Activated T-helper 1 cell treated with anti-CD3 and anti-CD28 coated beads, Interleukin-12 subunit alpha, Interleukin-12 subunit beta, Interleukin-2, Interleukin-4 antibody, amounts not matched to agents 30 ng/mL and 10 ng/mL and 1 ng/mL, durations not matched to agents 14 hours and 24 hours and 36 hours (primary cell): Measurements from ENCODE around the gene MT1H. TPM values are rescaled to one million over a fixed set of nuclear protein-coding genes. Genes with fewer than 3 reads are reported as not detected.

Experiments
- DNase-seq: peaks from one replicate; pipeline ENCODE4 v3.0.0; 2021; ENCODE audit warnings: low spot score
- H3K27ac Mint-ChIP-seq: one replicate; pipeline ENCODE4 v1.8.0; 2021; ENCODE audit warnings: mild to moderate bottlenecking, mixed read lengths
- H3K27me3 Mint-ChIP-seq: one replicate; pipeline ENCODE4 v1.8.0; 2022; ENCODE audit warnings: mild to moderate bottlenecking, moderate library complexity, mixed read lengths; ENCODE audit not compliant: insufficient read depth
- H3K36me3 Mint-ChIP-seq: one replicate; pipeline ENCODE4 v1.8.0; 2021; ENCODE audit warnings: low read depth, mixed read lengths
- H3K4me1 Mint-ChIP-seq: one replicate; pipeline ENCODE4 v1.8.0; 2021; ENCODE audit warnings: low read depth, mixed read lengths
- H3K4me3 Mint-ChIP-seq: one replicate; pipeline ENCODE4 v1.8.0; 2021; ENCODE audit warnings: mild to moderate bottlenecking, moderate library complexity, mixed read lengths
- H3K9me3 Mint-ChIP-seq: one replicate; pipeline ENCODE4 v1.8.0; 2021; ENCODE audit warnings: mixed read lengths
- intact Hi-C: fragments of 100-400 bp; cut with micrococcal nuclease; formaldehyde crosslinking; loops from one replicate; pipeline ENCODE4 v1.15.1; 2024
- total RNA-seq: library from RNA; stranded (reverse); gene quantifications from 2 replicates; pipeline ENCODE4 v1.2.3, GENCODE V29; 2022

MT1H gene
- total RNA-seq, 1 donor from 2014 or later = 1.4 TPM

GRCh38 chr16:56675685-56676210 lies 6.1 kb downstream of the MT1H start:
- H3K27ac Mint-ChIP-seq = peak overlapping the region; percentile 40
- no peaks in the 10 kb centered on the region for H3K9me3 Mint-ChIP-seq
- H3K36me3 Mint-ChIP-seq = no peaks in the 10 kb centered on the region
- H3K4me1 Mint-ChIP-seq = peaks cover 27% of the 10 kb centered on the region
- DNase-seq = peak; percentile 44
- intact Hi-C loops = no loop called here
- H3K4me3 Mint-ChIP-seq = peak overlapping the region; percentile 66
- H3K27me3 Mint-ChIP-seq = peaks cover 35% of the 10 kb centered on the region

GRCh38 chr16:56677474-56677873 lies 7.9 kb downstream of the MT1H start:
- no peak for DNase-seq
- H3K9me3 Mint-ChIP-seq = no peaks in the 10 kb centered on the region
- intact Hi-C loops = no loop called here
- no peaks in the 10 kb centered on the region for H3K36me3 Mint-ChIP-seq
- no peak overlapping the region for H3K27ac Mint-ChIP-seq
- no peak overlapping the region for H3K4me3 Mint-ChIP-seq
- peaks cover 18% of the 10 kb centered on the region for H3K27me3 Mint-ChIP-seq
- peaks cover 33% of the 10 kb centered on the region for H3K4me1 Mint-ChIP-seq

- Mint-ChIP-seq H3K9me3 (no peaks in the 10 kb centered on the region), H3K4me3 (no peak overlapping the region), H3K36me3 (peaks cover 5% of the 10 kb centered on the region), H3K4me1 (peaks cover 47% of the 10 kb centered on the region), H3K27ac (no peak overlapping the region), H3K27me3 (peaks cover 8% of the 10 kb centered on the region)
- no peak for DNase-seq
- intact Hi-C loops = no loop called here
Observed at GRCh38 chr16:56679078-56679730, 9.6 kb downstream of the MT1H start.

GRCh38 chr16:56679818-56680217 lies 10.2 kb downstream of the MT1H start:
- Mint-ChIP-seq H3K36me3 (peaks cover 9% of the 10 kb centered on the region), H3K27ac (no peak overlapping the region), H3K4me3 (no peak overlapping the region), H3K27me3 (peaks cover 7% of the 10 kb centered on the region), H3K4me1 (peaks cover 50% of the 10 kb centered on the region), H3K9me3 (no peaks in the 10 kb centered on the region)
- intact Hi-C loops = loop anchor here (5.0 kb wide), 1 partner anchor 857 kb away; the partner anchor contains the start of gene CCDC102A
- DNase-seq = no peak

GRCh38 chr16:56681939-56682702 lies 12.5 kb downstream of the MT1H start, which contains the start of gene MT1X:
MT1X (plus strand) TSS chr16:56682470; CDS start chr16:56682541, 71 bp downstream.
- Mint-ChIP-seq H3K27me3 (no peaks in the 10 kb centered on the region), H3K36me3 (peaks cover 11% of the 10 kb centered on the region), H3K4me1 (peaks cover 32% of the 10 kb centered on the region), H3K4me3 (peak within 1 kb of the TSS; percentile 94), H3K27ac (peak within 1 kb of the TSS; percentile 90), H3K9me3 (peaks cover 3% of the 10 kb centered on the region)
- DNase-seq = peak; percentile 86
- intact Hi-C loops = loop anchor here (1.0 to 5.0 kb wide), 12 partner anchors 8 to 855 kb away; partner anchors contain the start of genes AMFR, CCDC102A, MT1E and MT1F

GRCh38 chr16:56682703-56683397 lies 13.2 kb downstream of the MT1H start:
- no peaks in the 10 kb centered on the region for H3K27me3 Mint-ChIP-seq
- peaks cover 32% of the 10 kb centered on the region for H3K4me1 Mint-ChIP-seq
- peak overlapping the region; percentile 94 for H3K4me3 Mint-ChIP-seq
- intact Hi-C loops = loop anchor here (1.0 to 5.0 kb wide), 12 partner anchors 9 to 854 kb away; partner anchors contain the start of genes AMFR, CCDC102A, MT1E and MT1F
- H3K36me3 Mint-ChIP-seq = peaks cover 11% of the 10 kb centered on the region
- H3K27ac Mint-ChIP-seq = peak overlapping the region; percentile 84
- no peak for DNase-seq
- H3K9me3 Mint-ChIP-seq = peaks cover 3% of the 10 kb centered on the region

GRCh38 chr16:56683424-56684172 lies 14.0 kb downstream of the MT1H start:
- Mint-ChIP-seq H3K9me3 (peaks cover 3% of the 10 kb centered on the region), H3K27me3 (no peaks in the 10 kb centered on the region), H3K4me3 (peak overlapping the region; percentile 94), H3K4me1 (peaks cover 32% of the 10 kb centered on the region), H3K27ac (no peak overlapping the region), H3K36me3 (peaks cover 11% of the 10 kb centered on the region)
- intact Hi-C loops = loop anchor here (2.0 to 5.0 kb wide), 4 partner anchors 15 to 854 kb away; partner anchors contain the start of genes CCDC102A, MT1G, MT1H and NUDT21
- DNase-seq = no peak

GRCh38 chr16:56684256-56684925 lies 14.8 kb downstream of the MT1H start:
- Mint-ChIP-seq H3K9me3 (peaks cover 3% of the 10 kb centered on the region), H3K27me3 (peaks cover 2% of the 10 kb centered on the region), H3K36me3 (peaks cover 11% of the 10 kb centered on the region), H3K4me1 (peaks cover 32% of the 10 kb centered on the region), H3K4me3 (peak overlapping the region; percentile 94), H3K27ac (no peak overlapping the region)
- DNase-seq = no peak
- intact Hi-C loops = loop anchor here (5.0 kb wide), 1 partner anchor 853 kb away; the partner anchor contains the start of gene CCDC102A

- intact Hi-C loops = loop anchor here (5.0 kb wide), 1 partner anchor 852 kb away; the partner anchor contains the start of gene CCDC102A
Observed at GRCh38 chr16:56684926-56685590, 15.4 kb downstream of the MT1H start.

GRCh38 chr16:56686758-56687157 lies 17.1 kb downstream of the MT1H start:
- DNase-seq = no peak
- peaks cover 26% of the 10 kb centered on the region for H3K4me1 Mint-ChIP-seq
- intact Hi-C loops = no loop called here
- no peak overlapping the region for H3K4me3 Mint-ChIP-seq
- H3K27ac Mint-ChIP-seq = no peak overlapping the region
- H3K36me3 Mint-ChIP-seq = peaks cover 11% of the 10 kb centered on the region
- H3K27me3 Mint-ChIP-seq = peaks cover 7% of the 10 kb centered on the region
- H3K9me3 Mint-ChIP-seq = peaks cover 3% of the 10 kb centered on the region

More at GRCh38 chr16:56684926-56685590, 15.4 kb downstream of the MT1H start:
- no peak for DNase-seq
- H3K9me3 Mint-ChIP-seq = peaks cover 3% of the 10 kb centered on the region
- peaks cover 7% of the 10 kb centered on the region for H3K27me3 Mint-ChIP-seq
- H3K27ac Mint-ChIP-seq = no peak overlapping the region
- H3K4me3 Mint-ChIP-seq = no peak overlapping the region
- peaks cover 11% of the 10 kb centered on the region for H3K36me3 Mint-ChIP-seq
- H3K4me1 Mint-ChIP-seq = peaks cover 32% of the 10 kb centered on the region

- Mint-ChIP-seq H3K9me3 (peaks cover 3% of the 10 kb centered on the region), H3K36me3 (peaks cover 11% of the 10 kb centered on the region), H3K27me3 (peaks cover 7% of the 10 kb centered on the region), H3K27ac (no peak overlapping the region), H3K4me1 (peaks cover 8% of the 10 kb centered on the region), H3K4me3 (no peak overlapping the region)
- intact Hi-C loops = no loop called here
- DNase-seq = no peak
Observed at GRCh38 chr16:56688762-56689161, 19.1 kb downstream of the MT1H start.
